MM.1S (cell line): ENCODE results near the gene NFIX.

Experiments
- DNase-seq: peaks from one replicate; pipeline ENCODE4 v3.0.0-alpha.2; 2015
- H2AFZ ChIP-seq: fragments of 300-600 bp; sonication (generic); 2 replicates; pipeline ENCODE4 v1.6.0; 2016; ENCODE audit warnings: antibody characterized with exemption, low read length
- H3F3A ChIP-seq: fragments of 300-600 bp; sonication (generic); 2 replicates; pipeline ENCODE4 v1.6.1; 2016; ENCODE audit warnings: mild to moderate bottlenecking, antibody characterized with exemption, low read length, moderate library complexity, mixed read lengths; ENCODE audit not compliant: insufficient read depth
- H3K27ac ChIP-seq: fragments of 300-600 bp; sonication (generic); 2 replicates; pipeline ENCODE4 v1.5.1; 2016; ENCODE audit warnings: mild to moderate bottlenecking, low read length
- H3K27me3 ChIP-seq: fragments of 300-600 bp; sonication (generic); replicated peaks from 2 replicates; pipeline ENCODE4 v1.6.0; 2016; ENCODE audit warnings: low read length; ENCODE audit not compliant: insufficient read depth
- H3K36me3 ChIP-seq: fragments of 300-600 bp; sonication (generic); replicated peaks from 2 replicates; pipeline ENCODE4 v1.6.1; 2016; ENCODE audit warnings: mild to moderate bottlenecking, low read length, mixed read lengths; ENCODE audit not compliant: insufficient read depth
- H3K4me1 ChIP-seq: fragments of 300-600 bp; sonication (generic); 2 replicates; pipeline ENCODE4 v1.6.1; 2016; ENCODE audit warnings: low read length, mixed read lengths
- H3K4me2 ChIP-seq: fragments of 300-600 bp; sonication (generic); 2 replicates; pipeline ENCODE4 v1.6.0; 2016; ENCODE audit warnings: low read depth, low read length
- H3K4me3 ChIP-seq: fragments of 300-600 bp; sonication (generic); 2 replicates; pipeline ENCODE4 v1.5.1; 2016; ENCODE audit warnings: low read length, mixed read lengths
- H3K79me2 ChIP-seq: fragments of 300-600 bp; sonication (generic); 2 replicates; pipeline ENCODE4 v1.6.1; 2016; ENCODE audit warnings: mixed run types, low read length, mixed read lengths
- H3K9ac ChIP-seq: fragments of 300-600 bp; sonication (generic); 2 replicates; pipeline ENCODE4 v1.6.1; 2016; ENCODE audit warnings: low read length, mixed read lengths
- H3K9me2 ChIP-seq: fragments of 300-600 bp; sonication (generic); replicated peaks from 2 replicates; pipeline ENCODE4 v1.6.1; 2016; ENCODE audit warnings: mild to moderate bottlenecking, low read length, mixed read lengths; ENCODE audit not compliant: insufficient read depth
- H3K9me3 ChIP-seq: fragments of 300-600 bp; sonication (generic); replicated peaks from 2 replicates; pipeline ENCODE4 v1.6.1; 2016; ENCODE audit warnings: mild to moderate bottlenecking, low read length, mixed read lengths; ENCODE audit not compliant: insufficient read depth
- H4K20me1 ChIP-seq: fragments of 300-600 bp; sonication (generic); 2 replicates; pipeline ENCODE4 v1.6.1; 2016; ENCODE audit warnings: mild to moderate bottlenecking, low read length, moderate library complexity, mixed read lengths; ENCODE audit not compliant: insufficient read depth
- EZH2 ChIP-seq: fragments of 300-600 bp; sonication (generic); optimal IDR thresholded peaks from 2 replicates; pipeline ENCODE3; 2017; ENCODE audit warnings: low read depth, mild to moderate bottlenecking, antibody characterized with exemption, low read length, mixed read lengths
- EZH2phosphoT487 ChIP-seq: fragments of 300-600 bp; sonication (generic); IDR thresholded peaks from 2 replicates; pipeline ENCODE4 v1.6.1; 2018; ENCODE audit warnings: antibody characterized with exemption, low read length
- TF ChIP-seq, protein P1 (sequence below): fragments of 300-600 bp; sonication (generic); IDR thresholded peaks from 2 replicates; pipeline ENCODE4 v1.5.1; 2016; ENCODE audit warnings: antibody characterized with exemption, low read length, mixed read lengths

Gene NFIX

DNA sequence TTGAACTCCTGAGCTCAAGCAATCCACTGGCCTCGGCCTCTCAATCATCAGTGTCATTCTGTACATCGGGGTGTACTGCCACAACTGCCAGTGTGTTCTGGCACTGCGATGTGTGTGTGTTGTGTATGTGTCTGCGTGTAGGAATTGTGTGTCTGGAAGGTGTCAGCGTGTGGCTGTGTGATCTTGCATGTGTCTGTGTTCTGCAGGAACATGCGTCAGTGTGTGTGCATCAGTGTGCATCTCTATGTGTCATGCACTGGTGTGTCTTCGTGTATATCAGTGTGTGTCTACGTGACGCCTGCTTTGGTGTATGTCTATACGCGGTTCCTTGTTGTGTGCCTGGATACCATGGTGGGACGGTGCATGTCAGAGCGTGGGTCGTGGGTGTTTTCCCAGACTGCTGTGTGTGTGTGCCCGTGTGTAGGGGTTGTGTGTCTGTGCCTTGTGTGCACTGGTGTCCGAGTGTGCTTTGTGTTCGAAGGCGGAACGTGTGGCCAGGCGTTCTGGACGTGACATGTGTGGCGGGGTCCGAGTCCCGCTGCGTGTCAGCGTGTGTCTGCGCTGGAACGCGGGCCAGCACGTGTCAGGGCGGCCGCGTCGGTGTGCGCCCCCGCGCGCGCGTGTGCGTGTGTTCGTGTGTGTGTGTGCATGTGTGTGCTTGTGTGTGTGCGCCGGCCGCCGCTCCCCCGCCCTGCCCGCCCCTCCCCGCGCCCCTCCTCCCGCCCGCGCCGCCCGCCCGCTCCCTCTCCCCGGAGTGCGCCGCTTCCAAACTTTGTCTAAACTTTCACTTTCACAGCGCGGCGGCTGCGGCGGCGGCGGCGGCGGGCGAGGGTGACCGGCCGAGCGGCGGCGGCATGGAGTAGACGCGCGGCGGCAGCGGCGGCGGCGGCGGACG is at the start of gene NFIX:
Gene NFIX, plus strand, starts transcription at position 775 of the 895 bp plus-strand sequence. CDS start 363 bp downstream, outside the sequence.
- Histone ChIP-seq H3K9ac (no peak within 1 kb of the TSS), H3K9me3 (no peaks in the 10 kb centered on the region), H3K4me1 (no peaks in the 10 kb centered on the region), H3K4me2 (peak within 1 kb of the TSS; percentile 49; the same call in 1 of the 2 replicates), H3F3A (no peaks in the 10 kb centered on the region), H4K20me1 (no peaks in the 10 kb centered on the region), H3K36me3 (no peaks in the 10 kb centered on the region), H3K4me3 (peak within 1 kb of the TSS; percentile 47; the same call in 1 of the 2 replicates), H3K9me2 (no peaks in the 10 kb centered on the region), H3K79me2 (no peaks in the 10 kb centered on the region), H2AFZ (no peak within 1 kb of the TSS), H3K27ac (no peak within 1 kb of the TSS), H3K27me3 (peaks cover 65% of the 10 kb centered on the region)
- peak; percentile 54 for DNase-seq
- TF ChIP-seq EZH2phosphoT487 (no peak), EZH2 (no peak)
- TF ChIP-seq, protein P1, sequence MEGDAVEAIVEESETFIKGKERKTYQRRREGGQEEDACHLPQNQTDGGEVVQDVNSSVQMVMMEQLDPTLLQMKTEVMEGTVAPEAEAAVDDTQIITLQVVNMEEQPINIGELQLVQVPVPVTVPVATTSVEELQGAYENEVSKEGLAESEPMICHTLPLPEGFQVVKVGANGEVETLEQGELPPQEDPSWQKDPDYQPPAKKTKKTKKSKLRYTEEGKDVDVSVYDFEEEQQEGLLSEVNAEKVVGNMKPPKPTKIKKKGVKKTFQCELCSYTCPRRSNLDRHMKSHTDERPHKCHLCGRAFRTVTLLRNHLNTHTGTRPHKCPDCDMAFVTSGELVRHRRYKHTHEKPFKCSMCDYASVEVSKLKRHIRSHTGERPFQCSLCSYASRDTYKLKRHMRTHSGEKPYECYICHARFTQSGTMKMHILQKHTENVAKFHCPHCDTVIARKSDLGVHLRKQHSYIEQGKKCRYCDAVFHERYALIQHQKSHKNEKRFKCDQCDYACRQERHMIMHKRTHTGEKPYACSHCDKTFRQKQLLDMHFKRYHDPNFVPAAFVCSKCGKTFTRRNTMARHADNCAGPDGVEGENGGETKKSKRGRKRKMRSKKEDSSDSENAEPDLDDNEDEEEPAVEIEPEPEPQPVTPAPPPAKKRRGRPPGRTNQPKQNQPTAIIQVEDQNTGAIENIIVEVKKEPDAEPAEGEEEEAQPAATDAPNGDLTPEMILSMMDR, result no peak

DNA sequence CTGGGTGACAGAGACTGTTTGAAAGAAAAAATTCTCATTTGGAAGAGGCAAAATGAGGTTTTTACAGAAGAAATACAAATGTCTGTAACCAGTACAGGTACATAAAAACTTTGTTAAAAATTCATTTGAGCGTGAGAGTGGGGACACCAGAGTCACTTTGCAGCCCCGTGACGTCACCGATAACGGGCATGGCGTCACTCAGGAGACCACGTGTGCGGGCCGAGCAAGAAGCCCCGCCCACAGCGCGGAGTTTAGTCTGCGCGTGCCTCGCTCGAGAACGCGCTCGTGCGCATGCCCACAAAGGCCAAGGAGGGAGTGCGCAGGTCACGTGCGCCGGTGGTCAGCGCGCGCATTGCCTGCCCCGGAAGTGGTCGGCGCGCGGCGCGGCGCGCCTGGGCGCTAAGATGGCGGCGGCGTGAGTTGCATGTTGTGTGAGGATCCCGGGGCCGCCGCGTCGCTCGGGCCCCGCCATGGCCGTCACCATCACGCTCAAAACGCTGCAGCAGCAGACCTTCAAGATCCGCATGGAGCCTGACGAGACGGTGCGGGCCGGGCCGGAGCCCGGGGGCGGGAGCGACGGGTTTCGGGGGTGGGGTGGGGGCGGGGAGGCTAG is 49.7 kb upstream of the NFIX start, which contains the start of gene RAD23A:
Gene RAD23A, plus strand, starts transcription at position 384 of the 613 bp plus-strand sequence. Its CDS starts 87 bp downstream, at position 471.
- TF ChIP-seq EZH2phosphoT487 (no peak), EZH2 (no peak)
- TF ChIP-seq, protein P1, result no peak
- Histone ChIP-seq H2AFZ (no peak within 1 kb of the TSS), H3K9me2 (no peaks in the 10 kb centered on the region), H3K4me3 (peak within 1 kb of the TSS; percentile 86), H3K9ac (peak within 1 kb of the TSS; percentile 83), H3K27ac (peak within 1 kb of the TSS; percentile 79), H3K79me2 (peaks cover 68% of the 10 kb centered on the region), H3K27me3 (no peaks in the 10 kb centered on the region), H4K20me1 (no peaks in the 10 kb centered on the region; the same call in 1 of the 2 replicates), H3K4me1 (peaks cover 28% of the 10 kb centered on the region), H3K4me2 (peak within 1 kb of the TSS; percentile 88), H3K9me3 (no peaks in the 10 kb centered on the region), H3F3A (peaks cover 57% of the 10 kb centered on the region), H3K36me3 (peaks cover 25% of the 10 kb centered on the region)
- DNase-seq, result peak; percentile 98

DNA sequence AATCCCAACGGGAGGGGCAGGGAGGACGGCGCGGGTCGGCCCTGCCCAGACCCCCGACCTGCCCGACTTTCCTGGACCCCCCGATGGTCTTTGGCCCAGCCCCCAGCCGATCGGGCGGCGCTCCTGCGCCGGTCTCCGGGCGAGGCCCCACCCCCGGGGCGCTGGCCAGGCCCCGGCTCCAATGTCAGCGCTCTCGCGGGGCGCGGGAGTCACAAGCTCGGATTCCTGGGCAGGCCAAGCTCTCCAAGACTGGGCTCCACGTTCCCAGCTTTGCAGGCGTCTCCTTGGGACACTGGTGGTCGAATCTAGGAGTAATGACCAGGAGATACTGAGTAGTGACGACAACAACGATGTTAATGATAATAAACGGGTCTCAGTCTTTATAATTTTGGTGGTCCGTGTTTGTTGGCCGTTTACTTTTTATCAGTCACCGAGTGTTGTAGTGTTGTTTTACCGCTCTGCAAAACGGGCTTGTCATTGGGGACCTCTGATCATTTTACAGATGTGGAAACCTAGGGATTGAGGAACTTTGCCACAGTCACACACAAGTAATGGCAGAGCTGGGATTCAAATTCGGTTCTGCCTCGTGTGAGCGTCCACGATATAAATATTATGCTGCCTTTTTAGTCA is 49.1 kb upstream of the NFIX start:
- Histone ChIP-seq H3K27ac (peak overlapping the region; percentile 79), H2AFZ (no peak overlapping the region), H3K36me3 (peaks cover 20% of the 10 kb centered on the region), H3K4me1 (peaks cover 22% of the 10 kb centered on the region), H3K9me3 (no peaks in the 10 kb centered on the region), H3K79me2 (peaks cover 67% of the 10 kb centered on the region), H3F3A (peaks cover 51% of the 10 kb centered on the region), H4K20me1 (no peaks in the 10 kb centered on the region; the same call in 1 of the 2 replicates), H3K9ac (peak overlapping the region; percentile 83), H3K4me3 (peak overlapping the region; percentile 86), H3K9me2 (no peaks in the 10 kb centered on the region), H3K27me3 (no peaks in the 10 kb centered on the region), H3K4me2 (peak overlapping the region; percentile 88)
- DNase-seq, result peak; percentile 66
- TF ChIP-seq EZH2phosphoT487 (no peak), EZH2 (no peak)
- TF ChIP-seq, protein P1, result no peak
